GM12891 (cell line): Measurements from ENCODE around the gene SPAG5.
A peak's percentile ranks its signal among the peaks of the same experiment; 100 is the strongest.

Experiments
- DNase-seq: peaks from one replicate; pipeline ENCODE4 v3.0.0; 2011; ENCODE audit warnings: low spot score; ENCODE audit not compliant: insufficient read length
- FAIRE-seq: peaks from 2 replicates; lab custom pipeline; 2011; peaks lifted over from hg19 to GRCh38; lab: Jason Lieb, UNC
- PAX5 ChIP-seq: IDR thresholded peaks from 2 replicates; pipeline ENCODE4 v1.6.1; 2011; ENCODE audit warnings: low read length, moderate library complexity, mild to moderate bottlenecking; ENCODE audit not compliant: insufficient read depth, severe bottlenecking
- POLR2A ChIP-seq: IDR thresholded peaks from 2 replicates; pipeline ENCODE4 v1.6.1; 2011; ENCODE audit warnings: low read depth, low read length, control low read depth
- POLR2AphosphoS5 ChIP-seq: IDR thresholded peaks from 2 replicates; pipeline ENCODE4 v1.6.1; 2011; ENCODE audit warnings: low read depth, low read length, control low read depth
- POU2F2 ChIP-seq: IDR thresholded peaks from 2 replicates; pipeline ENCODE4 v1.6.1; 2011; ENCODE audit warnings: low read depth, mild to moderate bottlenecking, control low read depth, low read length, moderate library complexity
- SPI1 ChIP-seq: IDR thresholded peaks from 2 replicates; pipeline ENCODE4 v1.6.1; 2011; ENCODE audit warnings: low read depth, low read length, control low read depth
- TAF1 ChIP-seq: IDR thresholded peaks from 2 replicates; pipeline ENCODE4 v1.6.1; 2011; ENCODE audit warnings: low read depth, low read length, control low read depth

The SPAG5 gene

DNA sequence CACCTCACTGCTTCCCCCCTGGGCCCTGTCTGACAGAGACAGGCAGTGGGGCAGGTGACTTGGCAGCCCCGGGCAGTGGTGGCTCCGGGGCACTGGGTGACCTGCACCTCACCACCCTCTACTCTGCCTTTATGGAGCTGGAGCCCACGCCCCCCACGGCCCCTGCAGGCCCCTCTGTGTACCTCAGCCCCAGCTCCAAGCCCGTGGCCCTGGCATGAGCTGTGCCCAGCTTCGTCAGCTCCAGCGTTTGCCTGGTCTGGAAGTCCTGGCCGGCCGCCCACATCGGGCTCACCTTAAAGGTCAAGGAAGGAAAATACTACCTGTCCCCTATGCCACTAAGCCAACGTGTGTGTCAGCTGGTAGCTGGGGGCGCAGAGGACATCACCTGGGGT lies 61.6 kb downstream of the SPAG5 start:
- TF ChIP-seq POLR2AphosphoS5, result no peak
- no peak for TF ChIP-seq PAX5
- TF ChIP-seq POU2F2, result no peak
- TF ChIP-seq SPI1, result no peak
- TF ChIP-seq TAF1, result no peak
- FAIRE-seq (no peak), DNase-seq (no peak)

GRCh38 chr17:28536532-28537218 lies 62.1 kb downstream of the SPAG5 start:
- FAIRE-seq (no peak), DNase-seq (no peak)
- no peak for TF ChIP-seq TAF1
- no peak for TF ChIP-seq PAX5
- no peak for TF ChIP-seq POLR2AphosphoS5
- no peak for TF ChIP-seq POU2F2
- TF ChIP-seq SPI1, result no peak
- no peak for TF ChIP-seq POLR2A

DNA sequence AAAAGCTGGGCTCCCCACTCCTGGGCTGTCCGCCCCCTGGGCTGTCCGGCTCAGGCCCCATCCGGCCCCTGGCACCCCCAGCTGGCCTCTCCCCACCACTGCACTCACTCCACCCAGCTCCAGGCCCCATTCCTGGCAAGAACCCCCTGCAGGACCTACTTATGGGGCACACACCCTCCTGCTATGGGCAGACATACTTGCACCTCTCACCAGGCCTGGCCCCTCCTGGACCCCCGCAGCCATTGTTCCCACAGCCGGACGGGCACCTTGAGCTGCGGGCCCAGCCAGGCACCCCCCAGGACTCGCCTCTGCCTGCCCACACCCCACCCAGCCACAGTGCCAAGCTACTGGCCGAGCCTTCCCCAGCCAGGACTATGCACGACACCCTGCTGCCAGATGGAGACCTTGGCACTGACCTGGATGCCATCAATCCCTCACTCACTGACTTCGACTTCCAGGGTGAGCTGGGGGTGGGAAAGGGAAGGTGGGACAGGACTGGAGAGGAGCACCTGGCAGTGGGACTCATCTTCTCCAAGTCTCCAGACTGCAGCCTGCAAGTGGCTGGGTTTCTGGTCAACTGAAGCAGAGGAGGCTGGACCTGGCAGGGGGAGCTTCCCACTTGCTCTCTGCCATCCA lies 64.0 kb downstream of the SPAG5 start:
- no peak for TF ChIP-seq POU2F2
- TF ChIP-seq POLR2A, result no peak
- no peak for TF ChIP-seq PAX5
- no peak for TF ChIP-seq TAF1
- FAIRE-seq (no peak), DNase-seq (no peak)

DNA sequence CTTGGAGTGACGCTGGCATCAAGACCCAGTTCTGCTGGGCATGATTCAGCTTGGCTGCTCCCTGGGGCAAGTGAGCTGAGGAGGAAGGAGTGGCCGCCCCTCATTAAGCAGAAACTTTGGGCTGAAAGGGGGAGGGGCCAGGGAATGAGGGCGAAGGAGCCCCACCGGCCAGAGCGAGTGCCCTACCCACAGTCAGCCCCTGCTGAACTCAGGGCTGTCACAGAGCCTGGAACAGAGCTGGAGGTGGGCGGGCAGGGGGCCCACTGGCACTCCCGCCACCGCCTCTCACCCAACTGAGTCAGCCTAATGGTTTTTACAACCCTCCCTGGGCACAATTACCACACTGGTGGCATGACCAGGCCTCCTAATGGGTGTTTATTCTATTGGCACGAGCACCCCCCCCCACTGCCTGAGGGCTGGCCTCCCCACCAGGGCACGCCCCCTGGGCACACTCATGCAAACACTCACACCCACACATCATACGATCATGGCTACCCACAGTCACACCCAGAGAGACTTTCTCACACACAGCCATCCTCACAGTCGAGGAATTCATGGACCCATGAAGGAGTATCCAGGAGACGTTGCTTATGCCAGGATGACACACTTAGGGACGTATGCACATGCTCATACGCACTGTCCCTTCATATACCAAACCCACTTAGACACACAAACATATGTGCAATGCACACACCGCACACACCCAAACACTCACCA lies 65.6 kb downstream of the SPAG5 start:
- TF ChIP-seq POLR2AphosphoS5 (no peak), PAX5 (no peak), POLR2A (no peak), TAF1 (no peak), POU2F2 (no peak), SPI1 (no peak)
- no peak for DNase-seq
- no peak for FAIRE-seq

DNA sequence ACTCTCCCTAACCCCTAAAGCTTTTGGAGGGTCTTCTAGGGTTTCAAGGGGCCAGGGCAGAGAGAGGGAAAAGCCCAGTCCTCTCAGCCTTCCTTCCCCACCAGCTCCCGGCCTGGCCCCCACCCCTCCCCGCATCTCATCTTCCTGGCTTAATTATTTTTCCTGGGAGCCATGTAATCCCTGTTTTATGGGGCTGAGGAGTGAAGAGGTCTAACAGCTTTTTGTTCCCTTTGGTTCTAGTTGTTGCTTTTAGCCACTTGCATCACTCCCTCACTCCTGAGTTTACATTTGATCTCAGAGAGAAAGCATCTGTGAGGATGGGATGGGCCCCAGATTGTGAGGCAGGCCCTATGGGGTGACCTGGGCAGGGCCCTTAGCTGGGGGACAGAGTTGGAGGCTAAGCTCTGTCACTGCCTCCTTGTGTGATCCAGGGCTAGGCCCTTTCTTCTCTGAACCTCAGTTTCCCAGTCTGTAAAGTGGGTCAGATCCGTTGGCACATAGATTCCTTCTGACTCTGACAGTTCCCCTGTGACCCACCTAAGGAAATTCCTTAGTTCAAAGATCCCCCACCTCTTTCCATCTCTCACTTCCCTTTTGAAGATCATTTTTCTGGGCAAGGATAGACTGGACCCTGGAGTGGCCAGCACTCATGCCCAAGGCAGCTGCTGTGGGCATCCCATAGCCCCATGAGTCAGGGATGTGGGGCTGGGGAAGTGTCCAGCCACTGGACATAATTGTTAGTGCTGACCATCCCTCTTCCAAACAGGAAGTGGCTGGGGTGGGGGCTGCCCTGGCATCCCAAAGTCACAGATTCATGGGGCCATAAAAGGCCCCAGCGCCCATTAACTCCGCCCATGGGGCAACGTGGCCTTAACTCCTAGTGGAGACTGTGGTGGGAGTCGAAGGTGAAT lies 66.5 kb downstream of the SPAG5 start:
- FAIRE-seq (no peak), DNase-seq (no peak)
- TF ChIP-seq TAF1, result no peak
- TF ChIP-seq SPI1, result 0 out of 2 replicates have a peak, but pooled peaks have one; percentile 8

DNA sequence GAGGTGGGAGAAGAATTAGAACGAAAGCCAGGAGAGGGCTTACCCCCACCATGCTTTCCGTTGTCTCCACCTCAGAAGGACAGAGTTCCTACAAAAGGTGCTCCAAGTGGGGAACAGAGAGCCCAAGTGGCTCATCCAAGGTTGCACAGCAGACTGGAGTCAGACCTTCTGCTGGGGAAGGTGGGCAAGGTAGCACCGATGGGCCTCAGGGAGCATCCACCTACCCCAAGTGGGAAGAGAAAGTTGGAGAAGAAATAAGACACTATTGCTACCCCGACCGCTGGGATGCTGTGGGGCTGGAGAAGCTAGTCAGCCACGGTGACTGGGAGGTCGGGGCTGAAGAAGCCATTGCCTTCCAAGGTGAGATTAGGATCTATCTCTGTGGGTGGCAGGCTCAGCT lies 67.9 kb downstream of the SPAG5 start:
- DNase-seq (no peak), FAIRE-seq (no peak)
- TF ChIP-seq TAF1 (no peak), POU2F2 (no peak), POLR2AphosphoS5 (no peak), SPI1 (no peak), PAX5 (no peak), POLR2A (no peak)

DNA sequence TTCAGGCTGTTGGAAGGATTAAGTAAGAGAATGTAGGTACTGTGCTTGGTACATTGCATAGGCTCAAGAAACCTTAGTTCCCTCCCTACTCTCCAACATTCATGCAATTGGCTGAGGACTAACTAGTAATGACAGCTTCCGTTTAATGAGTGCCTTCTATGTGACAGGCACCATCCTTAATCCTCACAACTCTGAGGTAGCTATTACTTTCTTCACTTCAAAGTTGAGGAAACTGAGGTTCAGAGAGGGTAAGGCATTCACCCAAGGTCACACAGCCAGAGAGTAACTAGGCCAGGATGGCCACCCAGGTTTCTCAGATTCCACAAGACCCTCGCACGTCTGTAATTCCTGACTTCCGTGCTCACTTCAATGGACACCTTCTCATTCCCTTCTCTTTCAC lies 68.6 kb downstream of the SPAG5 start:
- no peak for DNase-seq
- TF ChIP-seq SPI1, result no peak
- TF ChIP-seq POLR2AphosphoS5, result no peak
- no peak for FAIRE-seq

GRCh38 chr17:28529013-28529400 lies 69.8 kb downstream of the SPAG5 start:
- DNase-seq (no peak), FAIRE-seq (no peak)
- TF ChIP-seq TAF1, result no peak
- no peak for TF ChIP-seq SPI1
- no peak for TF ChIP-seq PAX5
- no peak for TF ChIP-seq POU2F2
- no peak for TF ChIP-seq POLR2A
- no peak for TF ChIP-seq POLR2AphosphoS5

GRCh38 chr17:28528327-28529012 lies 70.4 kb downstream of the SPAG5 start:
- TF ChIP-seq SPI1 (no peak), POLR2AphosphoS5 (no peak), TAF1 (no peak), POU2F2 (no peak), POLR2A (no peak), PAX5 (no peak)
- DNase-seq (no peak), FAIRE-seq (no peak)
